Activated naive CD4-positive, alpha-beta T cell (primary cell): ENCODE results near the gene KDM4E.

Source experiments
- DNase-seq, 4 experiments: peaks; one replicate each; lab custom pipeline; 2025; lab: John Stamatoyannopoulos, UW

Gene KDM4E

GRCh38 chr11:95050595-95051202 lies 25.6 kb downstream of the KDM4E start:
- no peak for DNase-seq

DNA sequence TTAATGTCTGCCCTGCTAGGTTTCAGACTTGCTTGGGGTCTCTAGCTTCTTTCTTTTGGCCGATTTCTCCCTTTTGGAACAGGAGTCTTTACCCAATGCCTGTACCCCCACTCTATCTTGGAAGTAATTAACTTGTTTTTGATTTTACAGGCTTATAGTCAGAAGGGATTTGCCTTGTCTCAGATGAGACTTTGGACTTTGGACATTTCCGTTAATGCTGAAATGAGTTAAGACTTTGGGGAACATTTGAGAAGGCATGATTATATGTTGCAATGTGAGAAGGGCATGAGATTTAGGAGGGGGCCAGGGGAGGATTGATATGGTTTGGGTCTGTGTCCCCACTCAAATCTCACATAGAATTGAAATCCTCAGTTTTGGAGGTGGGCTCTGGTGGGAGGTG lies 29.3 kb downstream of the KDM4E start:
- DNase-seq: no peak

GRCh38 chr11:95055283-95055897 lies 30.3 kb downstream of the KDM4E start:
- DNase-seq: no peak

- DNase-seq: no peak
Observed at GRCh38 chr11:95057959-95058358, 32.9 kb downstream of the KDM4E start.

DNA sequence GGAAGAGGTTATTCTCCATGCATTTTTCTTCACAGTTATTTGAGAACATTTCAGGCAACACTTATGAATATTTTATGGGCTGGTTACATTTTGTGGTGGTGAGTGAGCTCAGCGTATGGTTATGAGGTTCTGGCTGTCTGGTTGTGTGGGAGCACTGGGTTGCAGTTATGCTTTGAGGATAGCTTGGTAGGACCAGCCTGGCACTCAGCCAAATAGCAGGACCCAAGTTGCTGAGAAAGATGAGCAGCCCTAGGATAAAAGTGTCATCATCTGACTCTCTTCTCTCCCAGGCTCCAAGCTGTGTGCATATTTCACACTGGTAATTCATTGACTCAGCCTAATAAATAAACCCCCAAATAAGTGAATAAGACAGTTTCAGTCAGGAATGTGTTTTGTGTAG lies 33.6 kb downstream of the KDM4E start:
- no peak for DNase-seq

GRCh38 chr11:95059046-95059445 lies 34.0 kb downstream of the KDM4E start:
- DNase-seq: no peak

GRCh38 chr11:95065336-95065735 lies 40.3 kb downstream of the KDM4E start:
- DNase-seq: no peak

DNA sequence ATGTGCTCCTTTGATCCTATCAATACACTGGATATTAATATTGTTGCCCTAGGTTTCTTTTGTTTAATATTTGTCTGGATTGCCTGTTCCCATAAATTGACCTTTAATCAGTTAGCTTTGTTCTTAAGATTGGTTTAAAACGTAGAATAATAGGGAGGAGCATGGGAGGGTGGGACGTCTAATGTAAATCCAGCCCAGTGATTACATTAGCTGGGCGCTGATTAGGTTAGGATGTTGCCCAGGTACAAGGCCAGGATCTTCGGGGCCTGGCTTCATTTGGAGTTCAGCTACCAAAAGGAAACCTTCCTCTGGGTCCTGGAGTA lies 41.6 kb downstream of the KDM4E start, which contains the start of gene SRSF8:
Gene SRSF8, plus strand, starts transcription at position 204 of the 323 bp plus-strand sequence. CDS start 308 bp downstream, outside the sequence.
- DNase-seq: no peak

- DNase-seq: peak; percentile 47 to 72 (median 58)
Observed at GRCh38 chr11:95067039-95067840, 42.2 kb downstream of the KDM4E start.

GRCh38 chr11:95067841-95068219 lies 42.8 kb downstream of the KDM4E start:
- peak in 1 of 4 experiments; percentile 16 for DNase-seq

GRCh38 chr11:95068549-95068948 lies 43.5 kb downstream of the KDM4E start:
- DNase-seq: peak in 3 of 4 experiments; percentile 8 to 45 (median 43)

- no peak for DNase-seq
Observed at GRCh38 chr11:95070471-95070870, 45.4 kb downstream of the KDM4E start.

GRCh38 chr11:95072948-95073347 lies 47.9 kb downstream of the KDM4E start:
- DNase-seq: no peak

DNA sequence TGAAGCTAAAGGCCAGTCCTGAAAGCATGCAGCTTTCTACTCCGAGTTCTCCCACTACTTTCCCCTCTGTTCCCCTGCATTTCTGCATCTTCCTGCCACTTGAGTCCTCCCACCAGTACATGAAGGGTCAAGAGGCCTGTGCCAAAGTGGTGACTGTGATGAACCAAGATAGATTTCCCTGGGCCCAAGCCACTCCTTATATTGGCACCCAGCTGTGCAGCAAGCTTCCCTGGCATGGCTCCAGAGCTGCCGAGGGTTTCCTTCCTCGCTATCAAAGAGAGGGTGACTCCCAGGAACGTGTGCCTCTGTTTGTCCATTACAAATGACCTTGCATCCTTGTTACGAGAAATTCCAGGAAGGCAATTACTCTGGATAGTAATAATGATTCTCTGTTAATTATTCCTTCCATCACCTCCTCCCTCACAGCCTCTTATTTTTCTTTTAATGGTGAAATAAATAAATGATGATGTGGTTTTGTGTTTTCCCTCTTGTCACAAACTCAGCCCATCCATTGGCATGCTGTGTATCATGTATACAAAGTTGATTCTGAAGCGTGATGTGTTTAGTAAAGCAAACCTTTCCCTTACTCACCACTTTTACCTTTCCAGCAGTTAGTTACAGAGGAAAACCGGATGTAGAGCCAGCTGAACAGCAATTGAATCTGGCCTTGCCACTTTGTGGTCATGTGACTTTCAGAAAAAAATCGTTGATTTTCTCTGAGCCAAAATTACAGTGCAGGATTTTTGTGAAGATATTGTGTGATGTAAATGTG lies 49.9 kb downstream of the KDM4E start:
- DNase-seq: no peak

- no peak for DNase-seq
Observed at GRCh38 chr11:95076416-95076815, 51.4 kb downstream of the KDM4E start.

- no peak for DNase-seq
Observed at GRCh38 chr11:95076981-95077380, 51.9 kb downstream of the KDM4E start.
